ENCODE data around the gene RNF144B. TPM values are rescaled to one million over a fixed set of nuclear protein-coding genes. Genes with fewer than 3 reads are reported as not detected.

RNF144B gene
- total RNA-seq, 1 donor from 2014 or later: 9.3 TPM

DNA sequence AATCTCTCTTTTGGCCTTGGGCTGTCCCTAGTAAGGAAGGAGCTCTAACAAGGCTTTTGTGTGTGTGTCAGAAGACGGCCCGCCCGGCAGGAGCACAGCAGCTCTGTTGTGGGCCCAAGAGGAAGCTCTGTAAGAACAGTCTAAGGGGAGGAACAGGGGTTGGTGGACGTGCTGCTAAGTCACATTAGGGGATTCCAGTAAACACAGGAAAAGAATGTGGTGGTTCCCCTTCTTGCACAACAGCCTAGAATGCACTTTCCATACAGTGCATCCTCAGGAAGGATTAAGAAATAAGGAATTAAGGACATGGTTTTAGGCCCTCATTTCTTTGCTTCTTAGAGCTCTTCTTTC, 114.5 kb downstream of the RNF144B start:
- DNase-seq (ENCODE audit: low spot score): peak; percentile 81
- intact Hi-C loops (cut with DNase I): no loop called here

DNA sequence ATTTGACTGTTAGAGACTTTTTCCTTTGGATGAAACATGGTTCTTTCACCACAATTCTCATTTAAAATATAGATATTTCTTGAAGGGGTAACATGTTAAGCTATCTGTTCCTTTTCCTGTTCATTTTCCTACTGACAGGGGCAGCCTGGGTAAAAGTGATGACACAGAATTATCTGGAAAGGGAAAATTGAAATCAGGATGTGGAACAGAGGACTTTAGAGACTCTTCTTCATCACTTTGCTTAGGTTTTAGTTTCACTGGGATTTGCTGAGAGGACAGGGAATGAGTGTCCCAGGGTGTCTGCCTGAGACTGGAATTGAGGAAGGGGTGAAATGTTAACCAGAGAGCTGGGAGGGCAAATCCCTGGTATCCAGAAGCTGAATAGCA, 116.0 kb downstream of the RNF144B start:
- intact Hi-C loops (cut with DNase I): no loop called here
- no peak for DNase-seq (ENCODE audit: low spot score)

DNA sequence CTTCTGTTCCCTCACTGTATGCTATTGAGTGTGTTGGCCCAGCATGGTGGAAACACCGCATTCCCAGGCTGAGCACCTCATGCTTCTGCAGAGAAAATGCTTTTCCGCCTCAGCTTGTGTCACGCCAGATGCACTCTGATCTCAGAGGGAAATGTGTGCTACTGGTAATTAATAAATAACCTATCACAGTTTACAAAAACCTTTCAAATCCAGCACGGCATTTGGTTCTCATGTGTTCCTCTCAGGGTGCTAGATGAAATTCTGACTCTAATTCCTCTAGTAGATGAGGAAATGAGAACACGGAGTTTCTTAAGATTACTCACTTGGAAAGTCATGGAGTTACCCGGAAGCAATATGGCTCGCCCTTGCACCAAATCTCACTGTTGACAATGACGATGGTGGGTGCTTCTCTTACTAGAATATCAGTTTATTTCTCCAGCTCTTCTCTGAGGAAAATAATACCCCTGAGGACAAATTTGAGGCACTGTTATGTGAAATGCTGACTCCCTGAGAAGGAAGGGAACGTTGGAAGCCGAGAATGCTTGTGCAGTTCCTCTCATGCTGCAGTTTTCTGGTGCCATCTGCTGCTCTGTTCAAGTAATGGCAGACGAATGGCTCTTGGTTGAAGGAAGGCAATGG, 116.6 kb downstream of the RNF144B start:
- no peak for DNase-seq (ENCODE audit: low spot score)

DNA sequence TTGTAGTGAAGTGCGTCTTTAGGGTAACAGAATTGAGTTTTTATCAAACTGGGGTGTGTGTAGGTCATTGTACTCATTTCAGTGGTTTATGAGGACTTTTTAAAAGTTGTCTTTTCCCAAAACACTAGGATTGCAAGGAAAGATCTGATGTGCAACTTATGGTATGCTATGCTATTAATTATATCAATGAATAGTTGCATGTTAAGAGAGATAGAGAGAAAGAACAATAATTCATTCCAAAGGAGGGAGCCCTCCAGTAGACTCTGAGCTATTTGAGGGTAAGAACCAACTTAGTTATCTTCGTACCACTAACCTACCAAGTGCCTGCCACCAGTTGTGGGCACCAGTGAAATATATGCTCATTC, 117.1 kb downstream of the RNF144B start:
- intact Hi-C loops (cut with DNase I): loop anchor here (1.0 kb wide), 1 partner anchor 180 kb away; no protein-coding TSS in a partner anchor
- DNase-seq (ENCODE audit: low spot score): no peak

More for the DNA sequence above, 116.6 kb downstream of the RNF144B start:
- intact Hi-C loops (cut with DNase I): loop anchor here (1.0 kb wide), 1 partner anchor 179 kb away; no protein-coding TSS in a partner anchor

DNA sequence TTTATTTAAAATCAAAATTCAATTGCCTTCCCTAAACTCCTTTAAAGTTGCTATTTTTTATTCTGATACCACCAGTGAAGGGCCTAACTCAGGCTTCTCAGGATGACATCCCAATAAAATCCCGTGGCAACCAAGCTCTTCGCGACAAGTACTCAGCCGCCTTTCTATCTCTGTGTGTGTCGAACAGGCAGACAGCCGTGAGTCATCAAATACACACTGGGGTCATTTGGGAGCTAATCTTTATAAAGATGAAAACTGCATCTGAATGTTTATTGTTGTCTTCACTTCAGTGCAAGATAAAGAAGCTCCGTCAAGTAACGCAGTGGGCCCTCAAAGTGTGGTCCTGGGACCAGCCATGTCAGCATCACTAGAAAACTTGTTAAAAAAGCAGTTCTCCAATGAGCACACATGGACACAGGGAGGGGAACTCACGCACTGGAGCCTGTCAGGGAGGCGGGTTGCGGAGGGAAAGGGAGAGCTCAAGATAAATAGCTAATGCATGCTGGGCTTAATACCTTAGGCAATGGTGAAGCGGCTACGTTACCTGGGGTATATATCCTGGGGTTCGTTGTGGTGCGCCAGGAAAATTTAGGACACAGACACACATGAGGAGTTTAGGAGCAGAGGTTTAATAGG, 119.3 kb downstream of the RNF144B start:
- intact Hi-C loops (cut with DNase I): no loop called here
- no peak for DNase-seq (ENCODE audit: low spot score)

DNA sequence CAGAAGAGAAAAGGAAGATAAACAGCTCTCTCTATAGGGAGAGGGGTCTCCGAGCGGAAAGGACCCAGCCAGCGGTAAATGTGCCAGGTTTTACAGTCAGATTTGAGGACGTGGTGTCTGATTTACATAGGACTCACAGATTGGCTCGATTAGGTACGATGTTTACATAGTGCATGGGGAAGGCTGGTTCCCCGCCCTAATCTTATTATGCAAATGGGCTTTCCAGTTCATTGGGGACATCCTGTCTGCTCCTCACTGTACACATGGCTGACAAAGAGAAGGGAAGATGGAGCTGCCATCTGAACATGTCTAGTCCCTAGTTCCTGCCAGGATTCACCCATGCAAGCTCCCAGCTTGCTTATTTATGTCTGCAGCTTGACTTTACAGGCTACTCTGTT, 119.9 kb downstream of the RNF144B start:
- intact Hi-C loops (cut with DNase I): no loop called here
- DNase-seq (ENCODE audit: low spot score): no peak

DNA sequence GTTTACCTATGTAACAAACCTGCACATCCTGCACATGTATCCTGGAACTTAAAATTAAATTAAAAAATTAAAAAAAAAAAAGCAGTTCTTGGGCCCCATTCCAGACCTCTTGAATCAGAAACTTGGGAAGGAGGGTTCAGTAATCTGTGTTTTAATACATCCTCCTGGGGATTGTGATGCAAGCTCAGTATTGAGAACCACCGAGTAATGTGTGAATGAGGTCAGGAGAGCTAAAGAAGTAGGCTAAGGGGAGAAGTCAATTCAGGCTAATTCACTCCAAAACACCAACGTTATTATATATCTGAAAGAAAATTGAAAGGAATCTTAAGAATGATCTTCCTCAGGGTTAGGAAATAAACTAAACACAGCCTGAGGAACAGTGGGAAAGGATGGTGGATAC, 120.4 kb downstream of the RNF144B start:
- intact Hi-C loops (cut with DNase I): no loop called here
- DNase-seq (ENCODE audit: low spot score): no peak

DNA sequence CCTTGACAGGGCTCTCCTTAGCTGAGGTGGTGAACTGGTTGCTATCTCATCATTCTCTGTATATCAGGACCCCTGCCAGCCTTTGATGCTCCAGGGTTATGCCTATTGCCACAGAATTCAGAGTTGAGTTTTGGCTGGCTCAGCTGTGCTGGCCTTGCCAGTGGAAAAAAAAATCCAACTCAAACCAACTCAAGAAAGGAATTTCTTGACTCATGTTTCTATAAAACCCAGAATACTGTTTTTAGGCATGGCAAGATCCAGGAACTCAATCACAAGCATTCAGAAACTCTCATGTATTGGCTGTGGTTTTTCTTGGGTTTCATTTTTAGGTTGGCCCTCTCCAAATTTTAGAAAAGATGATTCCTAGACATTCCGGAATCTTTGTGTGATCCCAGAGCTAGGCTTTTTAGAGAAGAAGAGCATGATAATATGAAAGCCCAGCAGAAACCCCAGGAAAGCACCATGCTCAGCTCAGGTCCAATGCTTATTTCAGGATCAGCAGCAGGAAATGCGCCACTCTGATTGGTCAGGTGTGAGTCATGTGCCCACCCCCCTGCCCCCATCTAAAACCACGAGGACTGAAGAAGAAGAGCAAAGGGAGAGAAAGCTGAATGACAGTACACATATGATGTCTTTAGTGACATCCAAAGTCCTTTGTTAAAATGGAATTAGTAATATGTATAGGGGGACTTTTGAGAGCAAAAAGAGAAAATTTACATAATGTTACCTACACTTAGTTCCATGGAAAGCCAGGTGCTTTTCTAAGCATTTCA, 122.9 kb downstream of the RNF144B start:
- intact Hi-C loops (cut with DNase I): no loop called here
- no peak for DNase-seq (ENCODE audit: low spot score)

DNA sequence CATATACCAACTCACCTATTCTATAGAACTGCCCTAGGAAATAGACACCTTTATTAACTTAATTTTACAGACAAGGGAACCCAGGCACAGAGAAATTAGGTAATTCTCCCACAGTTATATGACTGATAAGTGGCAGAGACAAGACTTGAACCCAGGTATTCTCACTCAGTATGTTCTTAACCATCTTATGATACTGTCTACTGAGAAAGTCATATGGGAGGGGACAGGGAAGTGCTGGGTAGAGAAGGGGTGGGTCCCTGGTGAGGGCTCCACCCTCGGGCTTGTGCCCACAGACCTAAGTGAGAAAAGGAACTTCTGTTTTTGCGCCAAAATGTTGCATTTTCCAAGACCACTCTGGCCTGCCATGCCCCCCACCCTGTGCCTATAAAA, 123.5 kb downstream of the RNF144B start:
- no peak for DNase-seq (ENCODE audit: low spot score)
- intact Hi-C loops (cut with DNase I): no loop called here

DNA sequence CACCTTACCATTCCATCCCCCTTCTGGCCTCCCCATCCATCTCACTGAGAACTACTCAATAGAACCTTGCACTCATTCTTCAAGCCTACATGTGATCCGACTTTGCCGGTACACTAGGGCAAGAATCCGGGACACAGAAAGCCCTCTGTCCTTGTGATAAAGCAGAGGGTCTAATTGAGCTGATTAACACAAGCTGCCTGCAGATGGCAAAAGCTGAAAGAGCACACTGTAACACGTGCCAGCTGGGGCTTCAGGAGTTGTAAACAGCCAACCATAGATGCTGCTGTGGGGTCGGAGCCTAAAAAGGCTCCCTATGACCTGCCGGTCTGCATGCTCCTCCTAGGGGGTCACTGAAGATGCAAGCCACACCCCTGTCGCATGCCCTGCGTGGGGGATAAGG, 124.1 kb downstream of the RNF144B start:
- intact Hi-C loops (cut with DNase I): no loop called here

DNA sequence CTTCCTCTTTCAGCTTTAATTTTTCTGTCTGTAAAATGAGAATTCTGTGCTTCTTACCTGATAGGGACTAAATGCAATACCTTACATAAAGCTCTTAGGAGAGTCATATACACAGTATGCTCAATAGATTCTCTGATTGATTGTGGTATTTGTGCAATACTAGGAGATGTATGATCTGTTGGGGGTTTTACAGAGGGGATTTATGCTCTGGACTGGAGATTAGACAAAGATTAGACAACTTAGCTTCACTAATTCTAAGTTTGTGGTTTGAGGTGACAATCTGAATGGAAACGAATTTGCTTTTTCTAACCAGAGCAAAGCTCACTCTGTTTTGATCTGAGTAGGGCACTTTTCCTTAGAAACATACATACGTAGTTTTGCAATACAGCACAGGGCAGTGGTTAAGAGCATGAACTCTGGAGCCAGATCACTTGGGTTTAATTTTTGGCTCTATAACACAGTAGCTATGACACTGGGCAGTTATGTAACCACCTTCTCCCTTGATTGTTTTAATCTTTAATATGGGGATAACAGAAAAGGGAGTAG, 126.2 kb downstream of the RNF144B start:
- intact Hi-C loops (cut with DNase I): no loop called here
- DNase-seq (ENCODE audit: low spot score): no peak

More for the DNA sequence above, 124.1 kb downstream of the RNF144B start:
- DNase-seq (ENCODE audit: low spot score): no peak

DNA sequence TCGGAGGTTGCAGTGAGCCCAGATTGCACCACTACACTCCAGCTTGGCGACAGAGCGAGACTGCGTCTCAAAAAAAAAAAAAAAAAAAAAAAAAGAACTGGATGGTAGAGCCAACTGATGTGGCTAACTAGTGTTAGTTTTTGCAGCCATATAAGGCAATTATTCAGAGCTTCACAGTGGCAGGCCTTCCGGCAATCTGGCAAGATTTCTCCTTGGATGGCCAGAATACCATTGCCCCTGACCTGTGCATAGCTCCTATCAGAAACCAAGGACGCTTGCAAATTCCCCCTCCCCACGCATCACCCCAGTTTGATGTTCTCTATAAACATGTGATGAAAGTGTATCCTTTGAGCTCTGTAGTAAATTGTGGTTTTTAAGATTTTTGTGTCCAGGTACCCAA, 127.0 kb downstream of the RNF144B start:
- no peak for DNase-seq (ENCODE audit: low spot score)
- intact Hi-C loops (cut with DNase I): no loop called here

DNA sequence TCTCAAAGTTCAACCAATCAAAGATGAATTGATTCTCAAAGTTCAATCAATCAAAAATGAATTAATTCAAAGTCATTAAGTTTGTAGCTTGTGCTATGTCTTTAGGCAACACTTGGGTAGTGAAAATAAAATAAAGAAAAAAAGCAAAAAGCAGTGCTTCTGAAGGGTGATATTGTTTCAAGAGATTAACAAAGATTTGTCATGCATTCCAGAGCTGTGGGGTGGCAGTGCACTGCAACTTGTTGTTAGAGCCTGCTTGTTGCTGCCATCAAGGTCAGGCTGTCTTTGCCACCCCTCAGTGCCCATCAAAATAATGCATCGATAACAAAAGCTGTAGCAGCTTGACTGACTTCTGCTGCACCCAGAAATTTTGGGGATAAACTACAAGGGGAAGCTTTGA, 128.6 kb downstream of the RNF144B start:
- intact Hi-C loops (cut with DNase I): no loop called here
- no peak for DNase-seq (ENCODE audit: low spot score)

Other genes starting within 250 kb of the RNF144B start
- 9.7 TPM for gene TPMT, start 232.3 kb upstream of the RNF144B start, total RNA-seq
- 13.8 TPM for gene KDM1B, start 231.9 kb upstream of the RNF144B start, total RNA-seq
- gene DEK, start 122.8 kb upstream of the RNF144B start, total RNA-seq: 37.6 TPM

Measured in cardiac septum (tissue), 1 donor.